Measurements from ENCODE around the gene SLC25A24. TPM values are rescaled to one million over a fixed set of nuclear protein-coding genes. Genes with fewer than 3 reads are reported as not detected.

The SLC25A24 gene
- total RNA-seq, 1 experiment from 2014 or later: 23.6 TPM

- ChIA-PET RAD21 (ENCODE audit: low non-redundant PET in 1 of 2, low total read pairs in 2 of 2, uncharacterized antibody in 2 of 2, unreplicated experiment in 2 of 2) (no interaction called here), POLR2A (no interaction called here), CTCF (no interaction called here)
- Histone ChIP-seq H3K79me2 (ENCODE audit: insufficient read depth, low read length) (no peaks in the 10 kb centered on the region), H3K9me3 (ENCODE audit: control insufficient read depth in 1 of 2, insufficient read depth in 1 of 2, low read depth in 1 of 2, low read length in 2 of 2) (no peaks in the 10 kb centered on the region), H3K4me3 (replicated peaks in 1 of 2; ENCODE audit: low read depth in 1 of 2, low read length in 2 of 2) (no peak overlapping the region), H3K9ac (ENCODE audit: low read length) (no peak overlapping the region), H3K4me1 (ENCODE audit: control insufficient read depth in 1 of 2, insufficient read depth in 2 of 2, low read length in 2 of 2) (no peaks in the 10 kb centered on the region), H3K27me3 (ENCODE audit: insufficient read depth, low read length) (peaks cover 35% of the 10 kb centered on the region; the same call in 1 of the 2 replicates), H3K4me2 (ENCODE audit: low read length) (no peak overlapping the region), H3K9me2 (ENCODE audit: insufficient read depth) (no peaks in the 10 kb centered on the region), H3K27ac (ENCODE audit: low read depth, low read length) (no peak overlapping the region), H2AFZ (ENCODE audit: low read depth, low read length, poor library complexity, severe bottlenecking) (no peak overlapping the region), H3K36me3 (ENCODE audit: control insufficient read depth in 1 of 2, insufficient read depth in 2 of 2, low read length in 2 of 2) (no peaks in the 10 kb centered on the region), H4K20me1 (ENCODE audit: insufficient read depth) (no peaks in the 10 kb centered on the region)
- ATAC-seq (no peak), DNase-seq (ENCODE audit: low read depth, low spot score) (no peak)
- intact Hi-C loops (cut with micrococcal nuclease): loop anchor here (1.0 kb wide), 1 partner anchor 12 kb away; no protein-coding TSS in a partner anchor
- no peak for TF ChIP-seq POLR2AphosphoS5 (IDR thresholded peaks at IDR 0.05; ENCODE audit: low read depth, low read length)
- TF ChIP-seq JUND (IDR thresholded peaks at IDR 0.05): no peak
- TF ChIP-seq YY1 (IDR thresholded peaks at IDR 0.05; ENCODE audit: extremely low read depth, insufficient replicate concordance, low read depth, low read length): no peak
- TF ChIP-seq EZH2phosphoT487 (IDR thresholded peaks at IDR 0.05; ENCODE audit: borderline replicate concordance): no peak
- no TSS peak for BruUV-seq (replicated peaks)
Measured at GRCh38 chr1:108100148-108100547, 100.0 kb downstream of the SLC25A24 start.

GRCh38 chr1:108097018-108097417 lies 103.1 kb downstream of the SLC25A24 start:
- no peak for DNase-seq (ENCODE audit: low read depth, low spot score)
- intact Hi-C loops (cut with micrococcal nuclease): no loop called here
- no peak overlapping the region for H3K27ac ChIP-seq (ENCODE audit: low read depth, low read length)
- peaks cover 38% of the 10 kb centered on the region for H3K27me3 ChIP-seq (ENCODE audit: insufficient read depth, low read length)
- H3K9me3 ChIP-seq (ENCODE audit: control insufficient read depth in 1 of 2, insufficient read depth in 1 of 2, low read depth in 1 of 2, low read length in 2 of 2): no peaks in the 10 kb centered on the region
- H3K36me3 ChIP-seq (ENCODE audit: control insufficient read depth in 1 of 2, insufficient read depth in 2 of 2, low read length in 2 of 2): no peaks in the 10 kb centered on the region
- no peak overlapping the region for H3K9ac ChIP-seq (ENCODE audit: low read length)
- CTCF ChIA-PET: no interaction called here
- H3K9me2 ChIP-seq (ENCODE audit: insufficient read depth): no peaks in the 10 kb centered on the region
- BruUV-seq (replicated peaks): no TSS peak
- no peak for ATAC-seq
- H3K4me2 ChIP-seq (ENCODE audit: low read length): no peak overlapping the region
- POLR2A ChIA-PET: no interaction called here
- RAD21 ChIA-PET (ENCODE audit: low non-redundant PET in 1 of 2, low total read pairs in 2 of 2, uncharacterized antibody in 2 of 2, unreplicated experiment in 2 of 2): no interaction called here
- H3K4me1 ChIP-seq (ENCODE audit: control insufficient read depth in 1 of 2, insufficient read depth in 2 of 2, low read length in 2 of 2): no peaks in the 10 kb centered on the region
- H3K79me2 ChIP-seq (ENCODE audit: insufficient read depth, low read length): no peaks in the 10 kb centered on the region
- no peak overlapping the region for H2AFZ ChIP-seq (ENCODE audit: low read depth, low read length, poor library complexity, severe bottlenecking)
- no peak overlapping the region for H3K4me3 ChIP-seq (replicated peaks in 1 of 2; ENCODE audit: low read depth in 1 of 2, low read length in 2 of 2)
- no peaks in the 10 kb centered on the region; the same call in 1 of the 2 replicates for H4K20me1 ChIP-seq (ENCODE audit: insufficient read depth)
- TF ChIP-seq ZBTB33 (IDR thresholded peaks at IDR 0.05; ENCODE audit: extremely low read depth, insufficient replicate concordance, low read length): no peak
- no peak for TF ChIP-seq JUND (IDR thresholded peaks at IDR 0.05)
- no peak for TF ChIP-seq ATF3 (IDR thresholded peaks at IDR 0.05)
- TF ChIP-seq ELF1 (IDR thresholded peaks at IDR 0.05; ENCODE audit: borderline replicate concordance, low read depth): no peak
- TF ChIP-seq EGR1 (IDR thresholded peaks at IDR 0.05; ENCODE audit: low read depth): no peak
- no peak for TF ChIP-seq ZNF274 (IDR thresholded peaks at IDR 0.05; ENCODE audit: low read depth, low read length)
- TF ChIP-seq SRF (IDR thresholded peaks at IDR 0.05; ENCODE audit: low read depth): no peak
- no peak for TF ChIP-seq MAX (IDR thresholded peaks at IDR 0.05)
- TF ChIP-seq RAD21 (IDR thresholded peaks at IDR 0.05; ENCODE audit: low read depth): no peak
- no peak for TF ChIP-seq REST (IDR thresholded peaks at IDR 0.05; ENCODE audit: low read depth)
- no peak for TF ChIP-seq FOSL1 (IDR thresholded peaks at IDR 0.05; ENCODE audit: low read depth)
- TF ChIP-seq SP1 (IDR thresholded peaks at IDR 0.05; ENCODE audit: low read depth): no peak
- TF ChIP-seq SIN3A (IDR thresholded peaks at IDR 0.05; ENCODE audit: low read depth): no peak
- TF ChIP-seq CBX3 (IDR thresholded peaks at IDR 0.05; ENCODE audit: low read depth): no peak
